Keratinocyte (primary cell): ENCODE measurements around the gene ABCG1. TPM values are rescaled to one million over a fixed set of nuclear protein-coding genes. Genes with fewer than 3 reads are reported as not detected.

Experiments
- DNase-seq: peaks from one replicate; pipeline ENCODE4 v3.0.0-alpha.2; 2011; ENCODE audit warnings: low read depth, missing footprints, low spot score
- FAIRE-seq: peaks from 2 replicates; lab custom pipeline; 2011; peaks lifted over from hg19 to GRCh38; lab: Jason Lieb, UNC
- H2AFZ ChIP-seq: 2 replicates; pipeline ENCODE4 v1.6.0; 2012; ENCODE audit warnings: low read length, control low read depth, inconsistent platforms; ENCODE audit not compliant: control insufficient read depth
- H3K27ac ChIP-seq: 2 replicates; pipeline ENCODE4 v1.5.1; 2011; ENCODE audit warnings: low read length; ENCODE audit not compliant: control insufficient read depth, insufficient read depth
- H3K27me3 ChIP-seq: 3 replicates; pipeline ENCODE4 v1.6.0; 2011; ENCODE audit warnings: low read length; ENCODE audit not compliant: control insufficient read depth, insufficient read depth; ENCODE audit errors: extremely low read depth
- H3K36me3 ChIP-seq, 2 experiments: 2 replicates in 1 of 2; 3 replicates in 1 of 2; pipeline ENCODE4 v1.5.1; 2011; ENCODE audit warnings: low read length in 2 of 2, mild to moderate bottlenecking in 1 of 2; ENCODE audit not compliant: control insufficient read depth in 2 of 2, insufficient read depth in 2 of 2; ENCODE audit errors: extremely low read depth in 1 of 2
- H3K4me1 ChIP-seq: 3 replicates; pipeline ENCODE4 v1.5.1; 2011; ENCODE audit warnings: low read length; ENCODE audit not compliant: control insufficient read depth, insufficient read depth; ENCODE audit errors: extremely low read depth
- H3K4me2 ChIP-seq: 3 replicates; pipeline ENCODE4 v1.6.0; 2011; ENCODE audit warnings: low read depth, low read length; ENCODE audit not compliant: control insufficient read depth, insufficient read depth; ENCODE audit errors: extremely low read depth
- H3K4me3 ChIP-seq, 3 experiments: fragments of 200-600 bp in 1 of 3; sonication (generic) in 1 of 3; 2 replicates in 2 of 3; 3 replicates in 1 of 3; pipeline ENCODE4 v1.5.1; 2011 to 2016; ENCODE audit warnings: low read length in 3 of 3, mild to moderate bottlenecking in 3 of 3, control low read depth in 2 of 3, inconsistent platforms in 1 of 3, low read depth in 1 of 3, mixed read lengths in 1 of 3, mixed run types in 1 of 3, moderate library complexity in 1 of 3; ENCODE audit not compliant: control insufficient read depth in 2 of 3, insufficient read depth in 2 of 3; ENCODE audit errors: extremely low read depth in 1 of 3
- H3K79me2 ChIP-seq: 2 replicates; pipeline ENCODE4 v1.6.0; 2012; ENCODE audit warnings: low read length; ENCODE audit not compliant: control insufficient read depth, insufficient read depth
- H3K9ac ChIP-seq: 3 replicates; pipeline ENCODE4 v1.6.0; 2011; ENCODE audit warnings: low read length; ENCODE audit not compliant: control insufficient read depth, insufficient read depth; ENCODE audit errors: extremely low read depth
- H3K9me1 ChIP-seq: 3 replicates; pipeline ENCODE4 v1.6.0; 2011; ENCODE audit warnings: low read length; ENCODE audit not compliant: control insufficient read depth, insufficient read depth; ENCODE audit errors: extremely low read depth
- H3K9me3 ChIP-seq: 2 replicates; pipeline ENCODE4 v1.5.1; 2012; ENCODE audit warnings: low read depth, low read length; ENCODE audit not compliant: control insufficient read depth
- H4K20me1 ChIP-seq: 3 replicates; pipeline ENCODE4 v1.6.0; 2011; ENCODE audit warnings: low read length; ENCODE audit not compliant: control insufficient read depth, insufficient read depth; ENCODE audit errors: extremely low read depth
- EZH2 ChIP-seq: IDR thresholded peaks from one replicate; pipeline ENCODE4 v1.6.1; 2012; ENCODE audit warnings: inconsistent platforms, mild to moderate bottlenecking, low read length, moderate library complexity
- dilution Hi-C: fragments of 300-500 bp; cut with MboI; formaldehyde crosslinking; loops from one replicate; pipeline ENCODE4 v1.7.0; 2020; ENCODE audit warnings: low sequenced_read_pairs; ENCODE audit not compliant: extremely low pct_ligation_motif_present
- polyA plus RNA-seq, 5 experiments: library from polyadenylated mRNA; depleted of rRNA in 3 of 5; stranded (reverse) in 3 of 5; stranded (forward) in 1 of 5; unstranded in 1 of 5; fragments of >200 nt; gene quantifications; 1 replicate in 1 of 5; 2 replicates in 3 of 5; 3 replicates in 1 of 5; pipeline versions ENCODE4 v1.2.1 to v1.2.3, GENCODE V29; 2011 to 2012; ENCODE audit warnings: missing spikeins in 2 of 5, low read depth in 1 of 5, low replicate concordance in 1 of 5
- TF ChIP-seq, protein P1 (sequence below), 3 experiments: IDR thresholded peaks in 1 of 3; conservative IDR thresholded peaks in 1 of 3; optimal IDR thresholded peaks in 1 of 3; 2 replicates in 2 of 3; 3 replicates in 1 of 3; pipeline versions ENCODE3 to v1.5.1; 2011; ENCODE audit warnings: low read length in 3 of 3, mild to moderate bottlenecking in 3 of 3, moderate library complexity in 2 of 3, control low read depth in 1 of 3, inconsistent platforms in 1 of 3; ENCODE audit not compliant: insufficient read depth in 2 of 3; ENCODE audit errors: extremely low read depth in 1 of 3

ABCG1 gene
- polyA plus RNA-seq, 1 donor (not counting 4 experiments of a cell fraction or from before 2014, with no cell fraction given): 3.3 TPM

DNA sequence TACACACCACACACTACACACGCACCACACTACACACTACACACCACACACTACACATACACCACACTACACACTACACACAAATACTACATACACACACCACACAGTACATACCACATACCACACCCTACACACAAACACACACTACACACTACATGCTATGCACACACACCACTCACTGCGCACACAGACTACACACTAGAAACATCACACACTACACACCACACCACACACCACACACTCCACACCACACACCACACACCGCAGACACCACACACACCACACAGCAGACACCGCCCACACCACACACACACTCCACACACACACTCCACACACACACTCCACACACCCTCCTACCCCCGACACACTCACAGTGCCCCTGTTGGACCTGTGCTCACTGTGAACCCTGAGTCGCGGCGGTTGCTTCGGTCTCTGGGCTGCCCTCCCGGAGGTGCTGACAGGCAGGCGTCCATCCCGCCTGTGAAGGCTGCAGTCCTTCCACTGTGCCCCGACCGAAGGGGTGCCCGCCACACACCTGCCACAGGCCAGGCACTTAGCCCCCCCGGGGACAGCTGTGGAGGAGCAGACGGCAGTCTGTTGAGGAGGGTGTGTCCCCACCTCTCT is 74.8 kb downstream of the ABCG1 start:
- dilution Hi-C loops: no loop called here

DNA sequence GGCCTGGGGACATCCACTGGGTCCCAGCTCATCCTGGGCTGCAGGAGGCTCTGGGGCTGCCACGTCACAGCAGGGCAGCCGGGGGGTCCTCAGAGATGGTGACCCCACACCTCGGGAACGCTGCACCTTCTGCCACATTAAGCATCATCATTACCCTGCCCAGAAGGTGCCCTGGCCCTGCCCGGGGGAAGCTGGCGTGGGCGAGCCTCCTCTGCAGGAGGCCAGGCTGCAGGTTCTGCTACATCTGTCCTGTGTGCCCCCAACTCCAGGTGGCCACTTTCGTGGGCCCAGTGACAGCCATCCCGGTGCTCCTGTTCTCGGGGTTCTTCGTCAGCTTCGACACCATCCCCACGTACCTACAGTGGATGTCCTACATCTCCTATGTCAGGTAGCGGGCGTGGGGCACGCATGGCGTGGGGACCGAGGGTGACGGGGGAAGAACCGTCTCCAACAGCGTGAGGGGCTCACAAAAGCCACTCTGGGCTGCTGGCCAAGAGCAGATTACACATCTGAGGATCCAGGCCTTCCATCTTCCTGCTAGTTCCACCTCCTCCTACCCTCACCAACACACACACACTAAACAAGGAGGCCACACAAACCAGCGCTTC is 75.4 kb downstream of the ABCG1 start:
- H3K4me2 ChIP-seq: no peak overlapping the region
- no peak overlapping the region for H3K9ac ChIP-seq
- no peaks in the 10 kb centered on the region for H3K36me3 ChIP-seq
- H3K4me1 ChIP-seq: no peaks in the 10 kb centered on the region
- H3K27me3 ChIP-seq: peaks cover 10% of the 10 kb centered on the region
- H3K79me2 ChIP-seq: no peaks in the 10 kb centered on the region
- dilution Hi-C loops: no loop called here
- no peak overlapping the region for H3K4me3 ChIP-seq
- no peak overlapping the region for H3K27ac ChIP-seq
- DNase-seq (no peak), FAIRE-seq (no peak)
- peaks cover 2% of the 10 kb centered on the region for H3K9me3 ChIP-seq
- TF ChIP-seq, protein P1, sequence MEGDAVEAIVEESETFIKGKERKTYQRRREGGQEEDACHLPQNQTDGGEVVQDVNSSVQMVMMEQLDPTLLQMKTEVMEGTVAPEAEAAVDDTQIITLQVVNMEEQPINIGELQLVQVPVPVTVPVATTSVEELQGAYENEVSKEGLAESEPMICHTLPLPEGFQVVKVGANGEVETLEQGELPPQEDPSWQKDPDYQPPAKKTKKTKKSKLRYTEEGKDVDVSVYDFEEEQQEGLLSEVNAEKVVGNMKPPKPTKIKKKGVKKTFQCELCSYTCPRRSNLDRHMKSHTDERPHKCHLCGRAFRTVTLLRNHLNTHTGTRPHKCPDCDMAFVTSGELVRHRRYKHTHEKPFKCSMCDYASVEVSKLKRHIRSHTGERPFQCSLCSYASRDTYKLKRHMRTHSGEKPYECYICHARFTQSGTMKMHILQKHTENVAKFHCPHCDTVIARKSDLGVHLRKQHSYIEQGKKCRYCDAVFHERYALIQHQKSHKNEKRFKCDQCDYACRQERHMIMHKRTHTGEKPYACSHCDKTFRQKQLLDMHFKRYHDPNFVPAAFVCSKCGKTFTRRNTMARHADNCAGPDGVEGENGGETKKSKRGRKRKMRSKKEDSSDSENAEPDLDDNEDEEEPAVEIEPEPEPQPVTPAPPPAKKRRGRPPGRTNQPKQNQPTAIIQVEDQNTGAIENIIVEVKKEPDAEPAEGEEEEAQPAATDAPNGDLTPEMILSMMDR (optimal IDR thresholded peaks at IDR 0.05 in 1 of 3, IDR thresholded peaks at IDR 0.05 in 1 of 3, conservative IDR thresholded peaks at IDR 0.05 in 1 of 3; ENCODE audit: extremely low read depth in 1 of 3, insufficient read depth in 2 of 3, low read length in 3 of 3): no peak
- no peak for TF ChIP-seq EZH2
- no peaks in the 10 kb centered on the region for H3K9me1 ChIP-seq
- no peaks in the 10 kb centered on the region for H4K20me1 ChIP-seq
- no peak overlapping the region for H2AFZ ChIP-seq

More for the DNA sequence above, 74.8 kb downstream of the ABCG1 start:
- Histone ChIP-seq H3K36me3 (no peaks in the 10 kb centered on the region), H3K79me2 (no peaks in the 10 kb centered on the region), H3K4me3 (no peak overlapping the region), H4K20me1 (no peaks in the 10 kb centered on the region), H3K9me1 (no peaks in the 10 kb centered on the region), H3K27ac (no peak overlapping the region), H2AFZ (no peak overlapping the region), H3K9me3 (peaks cover 2% of the 10 kb centered on the region), H3K9ac (no peak overlapping the region), H3K4me2 (no peak overlapping the region), H3K4me1 (no peaks in the 10 kb centered on the region), H3K27me3 (peaks cover 7% of the 10 kb centered on the region)
- FAIRE-seq (no peak), DNase-seq (no peak)
- no peak for TF ChIP-seq EZH2
- TF ChIP-seq, protein P1 (optimal IDR thresholded peaks at IDR 0.05 in 1 of 3, IDR thresholded peaks at IDR 0.05 in 1 of 3, conservative IDR thresholded peaks at IDR 0.05 in 1 of 3; ENCODE audit: extremely low read depth in 1 of 3, insufficient read depth in 2 of 3, low read length in 3 of 3): no peak
